ENCODE results near the gene MTCP1. TPM values are rescaled to one million over a fixed set of nuclear protein-coding genes. Genes with fewer than 3 reads are reported as not detected.

The MTCP1 gene
- polyA plus RNA-seq, 1 donor from 2014 or later: 1.1 TPM

DNA sequence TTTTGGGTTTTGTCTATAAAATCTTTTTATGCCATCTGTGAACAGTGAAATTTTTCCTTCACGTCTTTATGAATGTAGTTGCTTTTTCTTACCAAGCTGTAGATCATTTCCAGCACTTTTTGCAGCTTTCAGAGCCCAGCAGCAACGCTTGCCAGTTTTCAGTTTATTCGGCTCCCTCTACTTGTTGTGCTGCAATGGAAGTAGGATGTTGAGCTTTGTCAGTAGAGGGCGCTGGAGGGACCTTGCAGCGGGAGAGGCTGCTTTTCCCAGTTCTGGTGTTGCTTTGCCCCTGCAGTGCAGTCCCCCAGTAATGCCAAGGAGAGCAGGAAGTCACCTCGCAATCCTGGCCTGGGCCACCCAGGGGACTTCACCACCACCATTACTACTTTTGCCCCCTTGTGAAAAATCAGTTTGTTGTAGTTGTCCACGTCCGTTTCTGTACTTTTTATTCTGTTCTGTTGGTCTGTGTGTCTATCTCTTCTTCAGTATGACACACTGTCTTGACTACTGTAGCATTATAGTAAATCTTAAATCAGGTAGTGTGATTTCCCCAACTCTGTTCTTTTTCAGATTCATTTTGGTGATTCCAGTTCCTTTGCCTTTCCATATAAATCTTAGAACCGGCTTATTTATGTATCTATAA is 21.8 kb downstream of the MTCP1 start:
- Histone ChIP-seq H3K4me3 (ENCODE audit: low read length) (no peak overlapping the region), H2AFZ (ENCODE audit: low read depth, low read length) (no peak overlapping the region), H3K9me3 (ENCODE audit: low read length) (no peaks in the 10 kb centered on the region), H3K9ac (ENCODE audit: low read length) (no peak overlapping the region), H3K27me3 (ENCODE audit: insufficient read depth, low read depth, low read length) (no peaks in the 10 kb centered on the region), H3K9me2 (ENCODE audit: insufficient read depth, low read length) (no peaks in the 10 kb centered on the region), H3K79me2 (replicated peaks; ENCODE audit: insufficient read depth, low read length) (no peaks in the 10 kb centered on the region), H3K4me2 (ENCODE audit: low read length) (no peak overlapping the region), H3K36me3 (ENCODE audit: insufficient read depth, low read length) (no peaks in the 10 kb centered on the region), H3K27ac (ENCODE audit: low read length) (no peak overlapping the region), H4K20me1 (ENCODE audit: insufficient read depth) (no peaks in the 10 kb centered on the region), H3F3A (ENCODE audit: insufficient read depth, low read length, poor library complexity, severe bottlenecking) (no peaks in the 10 kb centered on the region)
- TF ChIP-seq MXI1 (conservative IDR thresholded peaks at IDR 0.05; ENCODE audit: poor library complexity, severe bottlenecking): no peak
- TF ChIP-seq RAD21 (conservative IDR thresholded peaks at IDR 0.05): no peak
- TF ChIP-seq SMC3 (conservative IDR thresholded peaks at IDR 0.05; ENCODE audit: poor library complexity): no peak
- TF ChIP-seq, protein P1, sequence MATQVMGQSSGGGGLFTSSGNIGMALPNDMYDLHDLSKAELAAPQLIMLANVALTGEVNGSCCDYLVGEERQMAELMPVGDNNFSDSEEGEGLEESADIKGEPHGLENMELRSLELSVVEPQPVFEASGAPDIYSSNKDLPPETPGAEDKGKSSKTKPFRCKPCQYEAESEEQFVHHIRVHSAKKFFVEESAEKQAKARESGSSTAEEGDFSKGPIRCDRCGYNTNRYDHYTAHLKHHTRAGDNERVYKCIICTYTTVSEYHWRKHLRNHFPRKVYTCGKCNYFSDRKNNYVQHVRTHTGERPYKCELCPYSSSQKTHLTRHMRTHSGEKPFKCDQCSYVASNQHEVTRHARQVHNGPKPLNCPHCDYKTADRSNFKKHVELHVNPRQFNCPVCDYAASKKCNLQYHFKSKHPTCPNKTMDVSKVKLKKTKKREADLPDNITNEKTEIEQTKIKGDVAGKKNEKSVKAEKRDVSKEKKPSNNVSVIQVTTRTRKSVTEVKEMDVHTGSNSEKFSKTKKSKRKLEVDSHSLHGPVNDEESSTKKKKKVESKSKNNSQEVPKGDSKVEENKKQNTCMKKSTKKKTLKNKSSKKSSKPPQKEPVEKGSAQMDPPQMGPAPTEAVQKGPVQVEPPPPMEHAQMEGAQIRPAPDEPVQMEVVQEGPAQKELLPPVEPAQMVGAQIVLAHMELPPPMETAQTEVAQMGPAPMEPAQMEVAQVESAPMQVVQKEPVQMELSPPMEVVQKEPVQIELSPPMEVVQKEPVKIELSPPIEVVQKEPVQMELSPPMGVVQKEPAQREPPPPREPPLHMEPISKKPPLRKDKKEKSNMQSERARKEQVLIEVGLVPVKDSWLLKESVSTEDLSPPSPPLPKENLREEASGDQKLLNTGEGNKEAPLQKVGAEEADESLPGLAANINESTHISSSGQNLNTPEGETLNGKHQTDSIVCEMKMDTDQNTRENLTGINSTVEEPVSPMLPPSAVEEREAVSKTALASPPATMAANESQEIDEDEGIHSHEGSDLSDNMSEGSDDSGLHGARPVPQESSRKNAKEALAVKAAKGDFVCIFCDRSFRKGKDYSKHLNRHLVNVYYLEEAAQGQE (IDR thresholded peaks at IDR 0.05; ENCODE audit: borderline replicate concordance): no peak
- TF ChIP-seq, protein P2, sequence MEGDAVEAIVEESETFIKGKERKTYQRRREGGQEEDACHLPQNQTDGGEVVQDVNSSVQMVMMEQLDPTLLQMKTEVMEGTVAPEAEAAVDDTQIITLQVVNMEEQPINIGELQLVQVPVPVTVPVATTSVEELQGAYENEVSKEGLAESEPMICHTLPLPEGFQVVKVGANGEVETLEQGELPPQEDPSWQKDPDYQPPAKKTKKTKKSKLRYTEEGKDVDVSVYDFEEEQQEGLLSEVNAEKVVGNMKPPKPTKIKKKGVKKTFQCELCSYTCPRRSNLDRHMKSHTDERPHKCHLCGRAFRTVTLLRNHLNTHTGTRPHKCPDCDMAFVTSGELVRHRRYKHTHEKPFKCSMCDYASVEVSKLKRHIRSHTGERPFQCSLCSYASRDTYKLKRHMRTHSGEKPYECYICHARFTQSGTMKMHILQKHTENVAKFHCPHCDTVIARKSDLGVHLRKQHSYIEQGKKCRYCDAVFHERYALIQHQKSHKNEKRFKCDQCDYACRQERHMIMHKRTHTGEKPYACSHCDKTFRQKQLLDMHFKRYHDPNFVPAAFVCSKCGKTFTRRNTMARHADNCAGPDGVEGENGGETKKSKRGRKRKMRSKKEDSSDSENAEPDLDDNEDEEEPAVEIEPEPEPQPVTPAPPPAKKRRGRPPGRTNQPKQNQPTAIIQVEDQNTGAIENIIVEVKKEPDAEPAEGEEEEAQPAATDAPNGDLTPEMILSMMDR (IDR thresholded peaks at IDR 0.05; ENCODE audit: poor library complexity, severe bottlenecking): no peak
- no peak for TF ChIP-seq TAF1 (IDR thresholded peaks at IDR 0.05; ENCODE audit: low read depth)
- TF ChIP-seq EP300 (conservative IDR thresholded peaks at IDR 0.05; ENCODE audit: poor library complexity, severe bottlenecking): no peak
- TF ChIP-seq POLR2AphosphoS5 (IDR thresholded peaks at IDR 0.05): no peak

DNA sequence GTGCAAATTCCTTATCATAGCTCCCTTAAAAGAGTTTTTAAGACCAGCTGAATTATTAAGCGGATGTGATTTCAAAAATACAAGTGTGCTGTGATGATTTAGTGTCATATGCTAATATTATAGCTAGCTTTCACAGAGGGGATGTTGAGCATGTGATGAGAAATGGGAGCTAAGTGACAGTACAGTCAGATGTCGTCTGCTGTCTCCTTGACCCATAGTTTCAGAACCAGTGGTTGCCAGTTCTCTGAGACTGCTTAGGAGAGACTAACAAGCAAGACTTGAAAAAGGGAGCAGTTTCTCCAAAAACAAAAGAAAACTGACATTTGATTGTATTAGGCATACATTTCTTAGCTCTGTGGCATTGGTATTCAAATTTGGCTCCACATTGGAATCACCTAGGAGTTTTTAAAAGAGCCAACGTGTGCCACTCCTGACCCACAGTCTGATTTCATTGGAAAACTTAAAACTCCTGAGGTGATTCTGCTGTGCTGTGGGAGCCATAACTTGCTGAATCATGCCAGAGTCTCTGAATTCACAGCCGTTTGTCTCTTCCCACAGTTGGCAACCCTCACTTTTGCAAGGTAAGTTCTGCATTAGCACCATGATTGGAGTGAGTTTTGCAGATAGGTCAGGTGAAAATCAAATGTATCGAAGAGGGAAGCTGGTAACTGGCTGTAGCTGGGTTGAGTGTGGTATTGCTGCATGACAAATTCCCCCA is 24.0 kb downstream of the MTCP1 start:
- TF ChIP-seq EZH2 (IDR thresholded peaks at IDR 0.05; ENCODE audit: borderline replicate concordance, insufficient read depth, low read length, poor library complexity, severe bottlenecking) (no peak), POLR2AphosphoS5 (IDR thresholded peaks at IDR 0.05) (no peak), RAD21 (conservative IDR thresholded peaks at IDR 0.05) (no peak), TAF1 (IDR thresholded peaks at IDR 0.05; ENCODE audit: low read depth) (no peak), MXI1 (conservative IDR thresholded peaks at IDR 0.05; ENCODE audit: poor library complexity, severe bottlenecking) (no peak), EP300 (conservative IDR thresholded peaks at IDR 0.05; ENCODE audit: poor library complexity, severe bottlenecking) (no peak), SMC3 (conservative IDR thresholded peaks at IDR 0.05; ENCODE audit: poor library complexity) (no peak)
- TF ChIP-seq, protein P2 (IDR thresholded peaks at IDR 0.05; ENCODE audit: poor library complexity, severe bottlenecking): no peak
- TF ChIP-seq, protein P1 (IDR thresholded peaks at IDR 0.05; ENCODE audit: borderline replicate concordance): no peak
- Histone ChIP-seq H4K20me1 (ENCODE audit: insufficient read depth) (no peaks in the 10 kb centered on the region), H3K4me2 (ENCODE audit: low read length) (no peak overlapping the region), H3K79me2 (replicated peaks; ENCODE audit: insufficient read depth, low read length) (no peaks in the 10 kb centered on the region), H3K9me3 (ENCODE audit: low read length) (no peaks in the 10 kb centered on the region), H3F3A (ENCODE audit: insufficient read depth, low read length, poor library complexity, severe bottlenecking) (no peaks in the 10 kb centered on the region), H2AFZ (ENCODE audit: low read depth, low read length) (no peak overlapping the region), H3K27ac (ENCODE audit: low read length) (no peak overlapping the region), H3K9me2 (ENCODE audit: insufficient read depth, low read length) (no peaks in the 10 kb centered on the region), H3K27me3 (ENCODE audit: insufficient read depth, low read depth, low read length) (no peaks in the 10 kb centered on the region), H3K36me3 (ENCODE audit: insufficient read depth, low read length) (no peaks in the 10 kb centered on the region), H3K4me3 (ENCODE audit: low read length) (no peak overlapping the region), H3K9ac (ENCODE audit: low read length) (no peak overlapping the region)

Data from neural cell (in vitro differentiated cells).